ENCODE measurements around the gene LIPC. TPM values are rescaled to one million over a fixed set of nuclear protein-coding genes. Genes with fewer than 3 reads are reported as not detected.

Gene LIPC
- total and polyA plus RNA-seq, 7 experiments from 2014 or later, result 0.46 to 5.1 (median 0.77) TPM

DNA sequence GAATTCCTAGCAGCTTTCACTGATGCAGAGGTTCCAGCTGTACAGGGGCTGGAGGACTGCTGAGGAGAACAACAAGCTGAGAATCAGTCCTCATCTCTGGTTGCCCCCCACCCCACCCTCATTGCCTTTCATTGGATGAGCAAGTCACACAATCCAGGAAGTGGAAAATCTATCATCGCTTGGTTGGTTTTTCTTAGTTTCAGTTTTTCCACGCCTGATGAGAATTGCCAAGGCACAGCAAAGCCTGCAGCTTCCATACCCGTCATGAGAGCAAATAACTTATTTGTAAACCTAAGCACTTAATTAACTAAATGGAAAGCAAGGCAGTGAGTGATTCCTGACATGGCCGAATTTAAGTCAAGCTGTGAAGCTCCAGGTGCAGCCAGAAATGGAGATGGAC is 21.4 kb upstream of the LIPC start:
- intact Hi-C loops (cut with micrococcal nuclease), result loop anchor here (10.0 kb wide), 3 partner anchors 96 to 186 kb away; no protein-coding TSS in a partner anchor
- CTCF ChIA-PET, result no interaction called here
- H3K4me3 ChIP-seq (ENCODE audit: low read length), result peak overlapping the region; percentile 29

DNA sequence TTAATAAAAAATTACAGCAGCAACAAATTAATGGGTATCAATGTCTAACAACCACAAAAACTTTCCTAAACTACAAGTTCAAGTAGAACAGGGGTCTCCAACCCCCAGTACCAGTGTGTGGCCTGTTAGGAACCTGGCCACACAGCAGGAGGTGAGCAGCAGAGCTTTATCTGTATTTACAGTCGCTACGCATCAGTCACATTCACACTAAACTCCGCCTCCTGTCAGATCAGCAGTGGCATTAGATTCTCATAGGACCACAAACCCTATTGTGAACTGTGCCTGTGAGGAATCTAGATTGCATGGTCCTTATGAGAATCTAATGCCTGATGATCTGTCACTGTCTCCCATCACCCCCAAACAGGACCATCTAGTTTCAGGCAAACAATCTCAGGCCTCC is 18.5 kb upstream of the LIPC start:
- Mint-ChIP-seq H3K9me3 (peaks cover 0 to 8% (median 4%) of the 10 kb centered on the region in 11 donors), H3K36me3 (peaks cover 0 to 22% (median 5%) of the 10 kb centered on the region in 5 donors), H3K4me3 (no peak overlapping the region), H3K27me3 (no peaks in the 10 kb centered on the region), H3K27ac (no peak overlapping the region), H3K4me1 (peaks cover 6 to 36% (median 30%) of the 10 kb centered on the region in 7 donors)
- ATAC-seq (no peak), DNase-seq (no peak)
- H3K27ac ChIP-seq (ENCODE audit: low read depth, low read length), result no peak overlapping the region
- no peaks in the 10 kb centered on the region for H3K36me3 ChIP-seq (ENCODE audit: control insufficient read depth in 2 of 3, insufficient read depth in 3 of 3, low read length in 3 of 3)
- CTCF ChIA-PET, result no interaction called here
- intact Hi-C loops (cut with micrococcal nuclease), result loop anchor here (10.0 kb wide), 3 partner anchors 98 to 188 kb away; no protein-coding TSS in a partner anchor
- H3K27me3 ChIP-seq (ENCODE audit: control insufficient read depth in 2 of 2, insufficient read depth in 2 of 2, low read length in 2 of 2), result no peaks in the 10 kb centered on the region
- no peaks in the 10 kb centered on the region for H3K9me3 ChIP-seq (ENCODE audit: control insufficient read depth in 2 of 3, low read length in 3 of 3)
- POLR2A ChIA-PET, result no interaction called here
- no peaks in the 10 kb centered on the region for H3K4me1 ChIP-seq (ENCODE audit: control insufficient read depth in 2 of 2, insufficient read depth in 2 of 2, low read length in 2 of 2)
- H3K4me3 ChIP-seq (ENCODE audit: low read length), result no peak overlapping the region

More for the DNA sequence above, 21.4 kb upstream of the LIPC start:
- Mint-ChIP-seq H3K27me3 (no peaks in the 10 kb centered on the region), H3K9me3 (no peaks in the 10 kb centered on the region), H3K27ac (peak overlapping the region; percentile 53 to 95 (median 92)), H3K36me3 (peaks cover 0 to 18% (median 0%) of the 10 kb centered on the region in 5 donors), H3K4me1 (peaks cover 6 to 39% (median 30%) of the 10 kb centered on the region in 7 donors), H3K4me3 (peak overlapping the region; percentile 77 to 96 (median 89))
- Histone ChIP-seq H3K36me3 (ENCODE audit: control insufficient read depth in 2 of 3, insufficient read depth in 3 of 3, low read length in 3 of 3) (no peaks in the 10 kb centered on the region), H3K9me3 (ENCODE audit: control insufficient read depth in 2 of 3, low read length in 3 of 3) (no peaks in the 10 kb centered on the region), H3K27ac (ENCODE audit: low read depth, low read length) (peak overlapping the region; percentile 57), H3K27me3 (ENCODE audit: control insufficient read depth in 2 of 2, insufficient read depth in 2 of 2, low read length in 2 of 2) (no peaks in the 10 kb centered on the region), H3K4me1 (ENCODE audit: control insufficient read depth in 2 of 2, insufficient read depth in 2 of 2, low read length in 2 of 2) (no peaks in the 10 kb centered on the region)
- peak in 7 of 9 donors; percentile 30 to 59 (median 47) for DNase-seq
- peak; percentile 69 for ATAC-seq
- POLR2A ChIA-PET, result no interaction called here

DNA sequence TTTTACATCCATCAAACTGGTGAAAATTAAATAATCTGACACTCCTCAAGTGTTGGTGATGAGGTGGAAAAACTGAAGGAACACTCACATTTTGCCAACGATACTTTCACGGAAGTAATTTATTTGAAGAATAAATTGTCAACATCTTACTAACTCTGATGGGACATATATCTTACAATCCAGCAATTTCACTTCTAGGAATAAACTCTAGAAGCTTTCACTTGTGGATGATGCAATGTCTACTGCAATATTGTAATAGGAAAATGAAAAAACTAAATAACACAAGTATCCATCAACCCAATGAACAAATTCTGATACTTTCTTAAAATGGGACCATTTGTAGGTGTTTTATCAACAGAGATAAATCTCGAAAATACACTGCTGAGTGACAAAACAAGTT is 16.2 kb upstream of the LIPC start:
- POLR2A ChIA-PET, result no interaction called here
- intact Hi-C loops (cut with micrococcal nuclease), result loop anchor here (10.0 kb wide), 3 partner anchors 101 to 191 kb away; no protein-coding TSS in a partner anchor
- CTCF ChIA-PET, result no interaction called here
- Mint-ChIP-seq H3K27ac (no peak overlapping the region), H3K36me3 (peaks cover 0 to 22% (median 5%) of the 10 kb centered on the region in 5 donors), H3K4me1 (peaks cover 3 to 26% (median 14%) of the 10 kb centered on the region in 7 donors), H3K4me3 (no peak overlapping the region), H3K9me3 (peaks cover 0 to 8% (median 4%) of the 10 kb centered on the region in 11 donors), H3K27me3 (no peaks in the 10 kb centered on the region)
- DNase-seq (no peak), ATAC-seq (no peak)
- no peaks in the 10 kb centered on the region for H3K36me3 ChIP-seq (ENCODE audit: control insufficient read depth in 2 of 3, insufficient read depth in 3 of 3, low read length in 3 of 3)
- no peaks in the 10 kb centered on the region for H3K27me3 ChIP-seq (ENCODE audit: control insufficient read depth in 2 of 2, insufficient read depth in 2 of 2, low read length in 2 of 2)
- no peak overlapping the region for H3K27ac ChIP-seq (ENCODE audit: low read depth, low read length)
- no peaks in the 10 kb centered on the region for H3K4me1 ChIP-seq (ENCODE audit: control insufficient read depth in 2 of 2, insufficient read depth in 2 of 2, low read length in 2 of 2)
- H3K9me3 ChIP-seq (ENCODE audit: control insufficient read depth in 2 of 3, low read length in 3 of 3), result no peaks in the 10 kb centered on the region
- no peak overlapping the region for H3K4me3 ChIP-seq (ENCODE audit: low read length)

DNA sequence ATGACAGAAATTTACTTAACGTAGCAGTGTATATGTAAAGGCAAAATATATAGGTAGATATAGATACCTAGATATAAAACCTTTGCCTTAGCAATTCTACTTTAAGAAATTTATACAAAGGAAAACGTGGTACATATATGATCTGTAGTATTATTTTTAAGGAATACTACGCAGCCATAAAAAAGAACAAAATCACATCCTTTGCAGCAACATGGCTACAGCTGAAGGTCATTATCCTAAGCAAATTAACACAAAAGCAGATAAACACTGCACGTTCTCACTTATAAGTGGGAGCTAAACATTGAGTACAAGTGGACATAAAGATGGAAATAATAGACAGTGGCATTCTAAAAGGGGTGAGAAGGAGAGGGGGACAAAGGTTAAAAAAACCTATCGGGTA is 14.8 kb upstream of the LIPC start:
- intact Hi-C loops (cut with micrococcal nuclease), result loop anchor here (10.0 kb wide), 3 partner anchors 102 to 192 kb away; no protein-coding TSS in a partner anchor
- H3K4me3 Mint-ChIP-seq, result no peak overlapping the region
- Histone ChIP-seq H3K27ac (ENCODE audit: low read depth, low read length) (no peak overlapping the region), H3K4me1 (ENCODE audit: control insufficient read depth in 2 of 2, insufficient read depth in 2 of 2, low read length in 2 of 2) (no peaks in the 10 kb centered on the region), H3K9me3 (ENCODE audit: control insufficient read depth in 2 of 3, low read length in 3 of 3) (no peaks in the 10 kb centered on the region), H3K4me3 (ENCODE audit: low read length) (no peak overlapping the region), H3K27me3 (ENCODE audit: control insufficient read depth in 2 of 2, insufficient read depth in 2 of 2, low read length in 2 of 2) (no peaks in the 10 kb centered on the region), H3K36me3 (ENCODE audit: control insufficient read depth in 2 of 3, insufficient read depth in 3 of 3, low read length in 3 of 3) (no peaks in the 10 kb centered on the region)
- peaks cover 0 to 20% (median 5%) of the 10 kb centered on the region in 5 donors for H3K36me3 Mint-ChIP-seq
- CTCF ChIA-PET, result interaction anchor here (0.5 to 0.6 kb wide), 2 partner anchors 23 to 76 kb away, joined by 3 read pairs; no protein-coding TSS in a partner anchor
- peaks cover 0 to 24% (median 2%) of the 10 kb centered on the region in 7 donors for H3K4me1 Mint-ChIP-seq
- peaks cover 0 to 8% (median 4%) of the 10 kb centered on the region in 11 donors for H3K9me3 Mint-ChIP-seq
- POLR2A ChIA-PET, result no interaction called here
- H3K27me3 Mint-ChIP-seq, result no peaks in the 10 kb centered on the region
- ATAC-seq (no peak), DNase-seq (no peak)
- no peak overlapping the region for H3K27ac Mint-ChIP-seq

DNA sequence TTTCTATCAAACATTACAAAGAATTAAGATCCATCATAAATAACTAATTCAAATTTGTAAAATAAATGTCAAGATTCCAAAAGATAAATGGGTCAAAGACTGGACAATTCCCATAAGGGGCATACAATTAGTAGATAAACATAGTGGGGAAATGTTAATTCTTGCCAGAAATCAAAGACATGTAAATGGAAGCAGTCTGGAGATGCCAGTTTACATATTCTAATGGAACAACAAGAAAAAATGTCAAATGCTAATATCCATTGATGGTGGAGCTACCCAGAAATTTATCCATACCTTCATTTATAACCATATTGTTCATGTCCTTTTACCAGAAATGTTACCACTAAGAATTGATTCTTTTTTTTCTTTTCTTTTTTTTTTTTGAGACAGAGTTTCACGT is 13.7 kb upstream of the LIPC start:
- Mint-ChIP-seq H3K27ac (no peak overlapping the region), H3K4me1 (peaks cover 0 to 21% (median 0%) of the 10 kb centered on the region in 7 donors), H3K27me3 (no peaks in the 10 kb centered on the region), H3K4me3 (no peak overlapping the region), H3K36me3 (peaks cover 0 to 20% (median 5%) of the 10 kb centered on the region in 5 donors), H3K9me3 (peaks cover 0 to 8% (median 4%) of the 10 kb centered on the region in 11 donors)
- ATAC-seq (no peak), DNase-seq (no peak)
- Histone ChIP-seq H3K36me3 (ENCODE audit: control insufficient read depth in 2 of 3, insufficient read depth in 3 of 3, low read length in 3 of 3) (no peaks in the 10 kb centered on the region), H3K4me3 (ENCODE audit: low read length) (no peak overlapping the region), H3K27me3 (ENCODE audit: control insufficient read depth in 2 of 2, insufficient read depth in 2 of 2, low read length in 2 of 2) (no peaks in the 10 kb centered on the region), H3K9me3 (ENCODE audit: control insufficient read depth in 2 of 3, low read length in 3 of 3) (no peaks in the 10 kb centered on the region), H3K4me1 (ENCODE audit: control insufficient read depth in 2 of 2, insufficient read depth in 2 of 2, low read length in 2 of 2) (no peaks in the 10 kb centered on the region), H3K27ac (ENCODE audit: low read depth, low read length) (no peak overlapping the region)
- intact Hi-C loops (cut with micrococcal nuclease), result loop anchor here (10.0 kb wide), 3 partner anchors 103 to 193 kb away; no protein-coding TSS in a partner anchor
- ChIA-PET POLR2A (no interaction called here), CTCF (interaction anchor here (1.2 kb wide), 1 partner anchor 45 kb away, joined by 3 read pairs; no protein-coding TSS in a partner anchor)

DNA sequence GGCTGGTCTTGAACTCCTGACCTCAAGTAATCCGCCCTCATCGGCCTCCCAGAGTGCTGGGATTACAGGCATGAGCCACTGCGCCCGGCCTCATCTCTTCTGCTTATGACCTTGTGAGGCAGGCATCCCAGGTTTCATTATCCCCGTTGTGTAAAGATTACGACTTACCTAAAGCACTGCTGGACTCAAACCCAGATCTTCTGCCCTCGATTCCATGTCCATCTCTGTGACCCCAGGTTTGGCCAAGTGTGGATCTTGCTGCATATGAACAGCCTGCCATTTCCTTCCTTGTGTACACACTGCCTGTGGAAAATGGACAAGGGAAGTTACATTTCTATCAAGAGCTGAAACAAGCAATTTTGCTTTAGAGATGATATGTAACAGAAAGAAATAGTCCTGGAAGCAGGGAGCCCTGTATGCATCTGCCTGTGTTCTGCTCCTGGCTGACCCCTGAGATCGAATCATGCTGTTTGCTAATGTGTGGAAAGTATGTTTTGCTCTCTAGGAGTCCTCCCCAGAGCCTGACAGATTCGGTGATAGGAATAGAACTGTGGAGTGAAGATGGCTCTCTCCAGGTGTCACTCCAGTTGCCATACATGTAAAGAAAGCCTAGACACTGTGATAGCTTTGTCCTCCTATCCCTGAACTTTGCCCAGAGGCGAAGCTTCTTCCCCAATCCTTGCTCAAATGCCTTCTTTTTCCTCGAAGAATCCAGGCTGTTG is 11.8 kb upstream of the LIPC start:
- Mint-ChIP-seq H3K4me1 (peaks cover 0 to 23% (median 0%) of the 10 kb centered on the region in 7 donors), H3K27me3 (no peaks in the 10 kb centered on the region), H3K9me3 (peaks cover 0 to 8% (median 4%) of the 10 kb centered on the region in 11 donors), H3K36me3 (peaks cover 0 to 20% (median 4%) of the 10 kb centered on the region in 5 donors), H3K4me3 (no peak overlapping the region), H3K27ac (peak overlapping the region in 3 of 9 donors; percentile 12 to 85 (median 13))
- H3K36me3 ChIP-seq (ENCODE audit: control insufficient read depth in 2 of 3, insufficient read depth in 3 of 3, low read length in 3 of 3), result no peaks in the 10 kb centered on the region
- intact Hi-C loops (cut with micrococcal nuclease), result loop anchor here (10.0 kb wide), 3 partner anchors 105 to 195 kb away; no protein-coding TSS in a partner anchor
- H3K4me3 ChIP-seq (ENCODE audit: low read length), result no peak overlapping the region
- CTCF ChIA-PET, result no interaction called here
- no peak overlapping the region for H3K27ac ChIP-seq (ENCODE audit: low read depth, low read length)
- ATAC-seq (no peak), DNase-seq (no peak)
- H3K27me3 ChIP-seq (ENCODE audit: control insufficient read depth in 2 of 2, insufficient read depth in 2 of 2, low read length in 2 of 2), result no peaks in the 10 kb centered on the region
- POLR2A ChIA-PET, result no interaction called here
- H3K9me3 ChIP-seq (ENCODE audit: control insufficient read depth in 2 of 3, low read length in 3 of 3), result no peaks in the 10 kb centered on the region
- no peaks in the 10 kb centered on the region for H3K4me1 ChIP-seq (ENCODE audit: control insufficient read depth in 2 of 2, insufficient read depth in 2 of 2, low read length in 2 of 2)

All from naive thymus-derived CD4-positive, alpha-beta T cell (primary cell).